SK-N-SH (cell line): ENCODE measurements around the gene DENR. TPM values are rescaled to one million over a fixed set of nuclear protein-coding genes. Genes with fewer than 3 reads are reported as not detected.

Experiments used
- CTCF ChIA-PET: fragments of 300-600, 350-600 bp; formaldehyde crosslinking; extraction: SDS; loops from one replicate; lab custom pipeline; 2021; lab: Yijun Ruan, JAX
- POLR2A ChIA-PET: fragments of 350-600 bp; sonication (Branson Sonifier 250); formaldehyde crosslinking; extraction: SDS; loops from one replicate; lab custom pipeline; 2020; ENCODE audit warnings: antibody characterized with exemption, inconsistent platforms; lab: Yijun Ruan, JAX
- DNase-seq: peaks from one replicate; pipeline ENCODE4 v3.0.0; 2012
- H2AFZ ChIP-seq: fragments of 200-600 bp; sonication (generic); 2 replicates; pipeline ENCODE4 v1.8.1; 2016; ENCODE audit warnings: antibody characterized with exemption, mild to moderate bottlenecking, low read depth
- H3F3A ChIP-seq: fragments of 200-600 bp; sonication (generic); replicated peaks from 2 replicates; pipeline ENCODE3; 2016; ENCODE audit warnings: antibody characterized with exemption, mild to moderate bottlenecking; ENCODE audit not compliant: insufficient read depth
- H3K27ac ChIP-seq, 2 experiments: fragments of 200-500 bp in 1 of 2; fragments of 200-600 bp in 1 of 2; sonication (Bioruptor generic) in 1 of 2; sonication (generic), shearing (Covaris generic) in 1 of 2; 2 replicates each; pipeline versions ENCODE4 v1.5.1 to v1.6.1; 2014 to 2016; ENCODE audit warnings: low read depth in 2 of 2, inconsistent platforms in 1 of 2, low read length in 1 of 2, mild to moderate bottlenecking in 1 of 2, mixed read lengths in 1 of 2
- H3K27me3 ChIP-seq: fragments of 200-600 bp; sonication (generic), shearing (Covaris generic); 2 replicates; pipeline ENCODE4 v1.6.1; 2016; ENCODE audit warnings: mixed run types; ENCODE audit not compliant: insufficient read depth
- H3K36me3 ChIP-seq, 2 experiments: fragments of 200-500 bp in 1 of 2; fragments of 200-600 bp in 1 of 2; sonication (Bioruptor generic) in 1 of 2; sonication (generic) in 1 of 2; replicated peaks in 1 of 2; 2 replicates each; pipeline versions ENCODE3 to v1.5.1; 2014 to 2016; ENCODE audit warnings: low read length in 1 of 2, mild to moderate bottlenecking in 1 of 2; ENCODE audit not compliant: insufficient read depth in 2 of 2, control insufficient read depth in 1 of 2
- H3K4me1 ChIP-seq, 2 experiments: fragments of 200-500 bp in 1 of 2; fragments of 200-600 bp in 1 of 2; sonication (Bioruptor generic) in 1 of 2; sonication (generic), shearing (Covaris generic) in 1 of 2; 2 replicates each; pipeline versions ENCODE4 v1.5.1 to v1.6.1; 2014 to 2016; ENCODE audit warnings: low read depth in 1 of 2, low read length in 1 of 2, mixed run types in 1 of 2; ENCODE audit not compliant: insufficient read depth in 2 of 2, control insufficient read depth in 1 of 2
- H3K4me2 ChIP-seq: fragments of 200-600 bp; sonication (generic), shearing (Covaris generic); 2 replicates; pipeline ENCODE4 v1.6.1; 2017; ENCODE audit warnings: mixed run types
- H3K4me3 ChIP-seq, 2 experiments: fragments of 200-500 bp in 1 of 2; fragments of 200-600 bp in 1 of 2; sonication (Bioruptor generic) in 1 of 2; sonication (generic), shearing (Covaris generic) in 1 of 2; 2 replicates each; pipeline versions ENCODE4 v1.5.1 to v1.8.1; 2014 to 2016; ENCODE audit warnings: low read depth in 2 of 2, inconsistent platforms in 1 of 2, low read length in 1 of 2, mild to moderate bottlenecking in 1 of 2, mixed read lengths in 1 of 2, moderate library complexity in 1 of 2
- H3K79me2 ChIP-seq: fragments of 200-600 bp; sonication (generic); 2 replicates; pipeline ENCODE4 v1.8.1; 2017; ENCODE audit warnings: mild to moderate bottlenecking; ENCODE audit not compliant: insufficient read depth
- H3K9ac ChIP-seq: fragments of 200-600 bp; sonication (generic); 2 replicates; pipeline ENCODE4 v1.6.1; 2017; ENCODE audit warnings: mixed run types
- H3K9me2 ChIP-seq: fragments of 200-600 bp; sonication (generic); 2 replicates; pipeline ENCODE4 v1.6.1; 2017; ENCODE audit warnings: mixed run types
- H3K9me3 ChIP-seq: fragments of 200-600 bp; sonication (generic); 2 replicates; pipeline ENCODE4 v1.6.1; 2017; ENCODE audit warnings: mixed run types, mild to moderate bottlenecking, moderate library complexity
- H4K20me1 ChIP-seq: fragments of 200-600 bp; sonication (generic); 2 replicates; pipeline ENCODE4 v1.6.1; 2017; ENCODE audit warnings: mild to moderate bottlenecking, mixed run types; ENCODE audit not compliant: insufficient read depth
- CHD2 ChIP-seq: fragments of 150-350 bp; IDR thresholded peaks from 2 replicates; pipeline ENCODE4 v1.6.1; 2018; ENCODE audit warnings: low read length; ENCODE audit not compliant: partially characterized antibody
- CTCF ChIP-seq: fragments of 200-600 bp; sonication (generic); IDR thresholded peaks from 2 replicates; pipeline ENCODE4 v1.6.1; 2017; ENCODE audit warnings: antibody characterized with exemption, mild to moderate bottlenecking, moderate library complexity
- ELF1 ChIP-seq: IDR thresholded peaks from 2 replicates; pipeline ENCODE4 v1.4.0; 2012
- EP300 ChIP-seq, 2 experiments: IDR thresholded peaks; 2 replicates each; pipeline versions ENCODE4 v1.4.0 to v1.6.1; 2012; ENCODE audit warnings: borderline replicate concordance in 1 of 2, low read depth in 1 of 2, low read length in 1 of 2
- FOSL2 ChIP-seq: IDR thresholded peaks from 2 replicates; pipeline ENCODE4 v1.4.0; 2012; ENCODE audit warnings: low read depth, mild to moderate bottlenecking, moderate library complexity, borderline replicate concordance
- GABPA ChIP-seq: IDR thresholded peaks from 2 replicates; pipeline ENCODE4 v1.4.0; 2012; ENCODE audit warnings: low read depth, mild to moderate bottlenecking
- PBX3 ChIP-seq: IDR thresholded peaks from 2 replicates; pipeline ENCODE4; 2012
- RCOR1 ChIP-seq: fragments of 150-350 bp; IDR thresholded peaks from 2 replicates; pipeline ENCODE4 v1.6.1; 2017; ENCODE audit warnings: antibody characterized with exemption, low read length
- RFX5 ChIP-seq: IDR thresholded peaks from 2 replicates; pipeline ENCODE4 v1.6.1; 2012; ENCODE audit warnings: mild to moderate bottlenecking, improper control_type of control experiment, low read length
- SMC3 ChIP-seq: IDR thresholded peaks from 2 replicates; pipeline ENCODE4 v1.6.1; 2012; ENCODE audit warnings: low read depth, low read length, improper control_type of control experiment
- TAF1 ChIP-seq: IDR thresholded peaks from 2 replicates; pipeline ENCODE4 v1.6.1; 2012; ENCODE audit warnings: low read depth, mild to moderate bottlenecking, low read length, moderate library complexity, borderline replicate concordance
- USF1 ChIP-seq: IDR thresholded peaks from 2 replicates; pipeline ENCODE4 v1.4.0; 2012; ENCODE audit warnings: low read depth, borderline replicate concordance
- USF2 ChIP-seq: fragments of 150-350 bp; IDR thresholded peaks from 2 replicates; pipeline ENCODE4 v1.6.1; 2017; ENCODE audit warnings: antibody characterized with exemption, low read length, low read depth, borderline replicate concordance
- ZBTB33 ChIP-seq: IDR thresholded peaks from 2 replicates; pipeline ENCODE4 v1.4.0; 2012; ENCODE audit warnings: low read depth, borderline replicate concordance
- WGBS: methylation state at CpG from one replicate; pipeline ENCODE4 v1.1.6; 2017; ENCODE audit warnings: low lambda C conversion rate; 5-methylcytosine and 5-hydroxymethylcytosine counted together
- polyA plus RNA-seq, 3 experiments: library from polyadenylated mRNA; depleted of rRNA; stranded (reverse); fragments of >200 nt; gene quantifications; 2 replicates each; pipeline ENCODE4 v1.2.3, GENCODE V29; 2012

The DENR gene
- polyA plus RNA-seq, 1 of the 3 experiments (the other 2 are of a cell fraction) = 23.2 TPM

GRCh38 chr12:122819209-122819785 lies 66.7 kb downstream of the DENR start:
- H3K79me2 ChIP-seq = no peaks in the 10 kb centered on the region
- H3K27me3 ChIP-seq = no peaks in the 10 kb centered on the region
- no peak overlapping the region for H2AFZ ChIP-seq
- no peaks in the 10 kb centered on the region for H3K4me1 ChIP-seq
- H3K9me3 ChIP-seq = no peaks in the 10 kb centered on the region
- no peaks in the 10 kb centered on the region for H3K9me2 ChIP-seq
- H4K20me1 ChIP-seq = no peaks in the 10 kb centered on the region
- no peak for TF ChIP-seq PBX3
- no peak for TF ChIP-seq TAF1
- TF ChIP-seq RFX5 = no peak
- no peak for TF ChIP-seq FOSL2
- TF ChIP-seq ZBTB33 = no peak
- no peak for TF ChIP-seq SMC3
- no peak for TF ChIP-seq GABPA
- no peak for TF ChIP-seq EP300 (IDR thresholded peaks at IDR 0.05; ENCODE audit: borderline replicate concordance in 1 of 2, low read depth in 1 of 2, low read length in 1 of 2)
- no peak for TF ChIP-seq CHD2
- no peak for TF ChIP-seq ELF1
- TF ChIP-seq USF1 = no peak
- TF ChIP-seq CTCF = no peak
- no peak for TF ChIP-seq RCOR1
- TF ChIP-seq USF2 = no peak
- H3F3A ChIP-seq = no peaks in the 10 kb centered on the region
- DNase-seq = no peak
- WGBS = 72% methylated on average over 10 of the region's 10 CpGs
- ChIA-PET CTCF (interaction anchor here (0.6 to 2.0 kb wide), 3 partner anchors 14 to 800 kb away, joined by 3 to 9 read pairs (median 5); no protein-coding TSS in a partner anchor), POLR2A (no interaction called here)
- no peak overlapping the region for H3K4me3 ChIP-seq
- no peak overlapping the region for H3K27ac ChIP-seq
- H3K4me2 ChIP-seq = no peak overlapping the region
- no peaks in the 10 kb centered on the region for H3K36me3 ChIP-seq
- H3K9ac ChIP-seq = no peak overlapping the region
